GM08714 (cell line): Measurements from ENCODE around the gene ZNF839.
"Not testable (repeated sequence)": the region's sequence is repeated elsewhere in the genome, so short reads cannot be mapped to it uniquely, and the experiment has no call there.

Experiments
- H3K4me3 ChIP-seq: fragments of 200-500 bp; sonication (Bioruptor generic); 2 replicates; pipeline ENCODE4 v1.5.1; 2014; ENCODE audit warnings: mild to moderate bottlenecking, low read length, inconsistent platforms
- ZNF274 ChIP-seq: IDR thresholded peaks from 2 replicates; pipeline ENCODE4 v1.6.1; 2012; ENCODE audit warnings: mild to moderate bottlenecking, low read depth, low read length

The ZNF839 gene

GRCh38 chr14:102320033-102320660 is 601 bp downstream of the ZNF839 start:
- H3K4me3 ChIP-seq, result peak overlapping the region; percentile 84
- TF ChIP-seq ZNF274, result no peak

DNA sequence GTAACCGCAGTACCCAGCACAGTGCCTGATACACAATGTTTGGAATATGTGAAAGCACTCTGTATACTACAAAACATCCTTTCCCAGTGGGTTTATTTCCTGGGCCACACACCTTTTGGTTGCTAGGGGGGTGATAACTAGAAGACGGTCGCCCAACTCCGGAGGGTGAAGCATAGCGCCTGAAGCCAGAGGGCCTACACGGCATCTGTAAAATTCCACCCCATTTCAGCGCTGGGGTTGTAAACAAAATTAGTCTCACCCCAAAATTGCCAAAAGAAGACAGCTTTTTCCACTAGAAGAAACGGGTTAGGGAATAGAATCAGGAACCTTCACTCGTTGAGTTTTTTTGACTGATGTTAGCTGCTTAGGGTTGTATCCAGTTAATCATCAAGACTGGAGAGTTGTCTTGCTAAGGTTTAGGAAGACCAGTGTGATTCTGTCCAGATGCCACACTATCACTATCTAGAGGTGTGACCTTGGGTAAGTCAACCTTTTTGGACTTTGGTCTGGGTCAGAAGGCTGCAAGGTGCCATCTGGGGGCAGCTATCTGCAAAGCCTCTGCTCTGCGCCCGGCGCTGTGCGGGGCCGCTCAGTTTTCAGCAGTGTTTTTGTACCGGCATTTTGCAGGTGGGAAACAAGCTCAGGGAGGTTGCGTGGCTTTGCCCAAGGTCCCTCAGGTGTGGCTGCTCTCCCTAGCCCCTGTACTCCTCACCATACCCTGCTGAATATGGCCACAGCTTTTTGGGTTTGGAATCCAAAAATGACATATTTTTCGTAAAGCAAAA is 1.3 kb downstream of the ZNF839 start:
- TF ChIP-seq ZNF274, result no peak

DNA sequence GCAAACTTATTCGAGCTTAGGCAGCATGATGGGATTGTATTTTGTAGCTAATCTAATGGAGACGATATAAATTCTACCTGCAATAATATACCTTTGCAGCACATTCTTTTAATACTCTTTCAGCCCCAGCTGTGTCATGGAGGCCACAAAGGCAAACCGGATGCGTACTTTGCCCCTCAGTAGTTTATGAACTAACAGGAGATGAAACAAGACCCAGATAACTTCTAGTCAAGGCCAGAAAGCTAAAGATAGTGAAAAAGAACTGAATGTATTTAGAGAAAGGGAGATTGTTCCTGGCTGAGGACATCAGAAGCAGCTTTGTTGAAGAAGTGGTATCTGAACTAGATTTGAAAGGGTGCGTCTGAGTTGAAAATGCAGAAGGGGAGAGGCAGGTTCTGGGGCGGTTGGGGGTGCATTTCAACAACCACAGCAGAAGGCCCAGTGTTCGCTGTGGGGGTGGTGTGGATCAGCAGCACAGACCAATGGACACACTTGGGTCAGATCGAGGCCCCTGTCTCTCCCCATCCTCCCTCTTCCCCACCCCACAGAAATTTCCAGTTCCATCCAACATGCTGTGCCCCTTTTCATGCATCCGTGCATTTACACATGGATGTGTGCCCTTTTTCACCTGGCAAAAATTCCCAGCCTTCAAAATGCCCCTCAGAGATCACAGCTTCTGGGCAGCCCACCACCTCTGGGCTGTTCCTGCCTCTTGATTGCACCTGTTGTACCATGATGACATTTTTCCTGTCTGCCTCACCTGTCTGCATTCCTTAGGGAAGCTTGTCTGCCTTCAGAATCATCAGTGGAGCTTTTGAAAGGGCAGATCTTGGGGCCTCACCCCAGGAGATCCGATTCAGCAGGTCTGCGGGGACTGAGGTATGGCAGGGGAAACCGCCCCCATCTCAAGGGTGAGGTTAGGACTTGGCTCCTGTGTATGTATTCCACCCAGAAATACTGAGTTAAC is 2.2 kb downstream of the ZNF839 start:
- no peak overlapping the region for H3K4me3 ChIP-seq
- TF ChIP-seq ZNF274, result no peak

More for the DNA sequence above, 1.3 kb downstream of the ZNF839 start:
- H3K4me3 ChIP-seq, result peak overlapping the region; percentile 84

GRCh38 chr14:102323102-102323501 is 3.6 kb downstream of the ZNF839 start:
- no peak for TF ChIP-seq ZNF274
- H3K4me3 ChIP-seq, result no peak overlapping the region

DNA sequence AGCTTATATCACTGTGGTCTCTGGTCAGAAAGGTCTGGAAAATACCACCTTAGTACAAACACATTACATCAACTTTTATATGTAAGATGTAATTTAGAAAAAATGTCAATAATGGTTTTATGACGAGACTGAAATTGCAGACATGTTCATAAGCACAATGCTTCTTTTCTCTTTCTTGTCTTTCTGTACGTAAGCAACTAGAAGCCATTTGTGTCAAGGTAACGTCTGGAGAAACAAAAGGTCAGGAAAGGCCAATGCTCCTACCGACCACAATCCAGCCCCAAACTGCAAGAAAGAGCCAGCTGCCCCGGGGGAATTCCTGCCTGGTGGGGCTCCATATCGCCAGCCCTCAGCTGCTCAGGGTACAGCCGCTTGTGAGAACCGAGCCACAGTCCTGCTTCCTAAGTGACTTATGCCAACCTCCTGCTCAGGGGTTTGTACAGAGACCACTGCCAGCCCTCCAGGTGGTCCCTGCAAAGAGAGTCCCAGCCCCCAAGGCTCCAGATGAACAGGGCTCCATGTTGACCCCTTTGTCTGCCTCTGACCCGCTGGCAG is 6.3 kb downstream of the ZNF839 start:
- H3K4me3 ChIP-seq, result no peak overlapping the region
- no peak for TF ChIP-seq ZNF274

GRCh38 chr14:102326583-102326982 is 7.0 kb downstream of the ZNF839 start:
- no peak for TF ChIP-seq ZNF274

GRCh38 chr14:102329381-102329780 is 9.8 kb downstream of the ZNF839 start:
- not testable (repeated sequence) for H3K4me3 ChIP-seq

More at GRCh38 chr14:102326583-102326982, 7.0 kb downstream of the ZNF839 start:
- no peak overlapping the region for H3K4me3 ChIP-seq

- no peak for TF ChIP-seq ZNF274
- no peak overlapping the region for H3K4me3 ChIP-seq
Observed at GRCh38 chr14:102330806-102331205, 11.3 kb downstream of the ZNF839 start.

- TF ChIP-seq ZNF274, result no peak
- no peak overlapping the region for H3K4me3 ChIP-seq
Observed at GRCh38 chr14:102333390-102333789, 13.8 kb downstream of the ZNF839 start.

- no peak overlapping the region for H3K4me3 ChIP-seq
- TF ChIP-seq ZNF274, result no peak
Observed at GRCh38 chr14:102333795-102334705, 14.5 kb downstream of the ZNF839 start.

DNA sequence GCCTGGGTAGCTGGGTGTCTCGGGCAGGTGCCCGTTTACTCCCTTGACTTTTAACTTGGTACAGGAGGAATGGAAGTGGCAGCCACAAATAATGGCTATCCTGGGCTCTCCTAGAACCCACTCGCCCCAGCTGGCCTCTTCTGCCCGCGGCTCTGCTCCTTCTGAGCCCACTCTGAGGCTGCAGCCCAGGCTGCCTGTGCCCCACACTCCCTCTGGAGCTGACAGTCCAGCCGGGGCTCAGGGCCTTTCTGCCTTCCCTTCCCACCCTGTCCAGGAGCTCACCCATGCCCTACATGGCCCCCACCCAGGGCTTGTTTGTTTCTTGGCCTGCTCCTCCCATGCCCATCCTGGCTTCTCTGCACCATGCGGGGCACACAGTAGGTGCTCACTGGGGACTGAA is 15.6 kb downstream of the ZNF839 start:
- H3K4me3 ChIP-seq, result no peak overlapping the region
- TF ChIP-seq ZNF274, result no peak

DNA sequence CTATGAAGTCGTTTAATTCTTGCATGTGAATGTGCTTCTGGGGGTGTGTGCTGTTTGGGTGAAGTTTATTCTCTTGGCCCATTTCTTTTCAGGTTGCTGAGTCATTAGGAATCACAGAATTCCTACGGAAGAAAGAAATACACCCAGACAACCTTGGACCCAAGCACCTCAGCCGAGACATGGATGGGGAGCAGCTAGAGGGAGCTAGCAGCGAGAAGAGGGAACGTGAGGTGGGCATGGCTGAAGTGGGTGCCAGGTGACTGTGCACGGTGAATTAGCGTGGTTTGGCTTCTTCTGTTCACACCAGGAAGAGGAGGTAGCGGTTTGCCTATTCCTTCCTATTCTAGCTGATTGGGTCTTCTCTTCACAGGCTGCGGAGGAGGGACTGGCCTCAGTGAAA is 19.2 kb downstream of the ZNF839 start:
- no peak overlapping the region for H3K4me3 ChIP-seq
- TF ChIP-seq ZNF274, result no peak

- TF ChIP-seq ZNF274, result no peak
- no peak overlapping the region for H3K4me3 ChIP-seq
Observed at GRCh38 chr14:102341566-102341965, 22.0 kb downstream of the ZNF839 start.
